HG03060 (cell line): ENCODE data around the gene IRGC.

Experiments
- ATAC-seq: cut with Tn5 transposase; IDR thresholded peaks from one replicate; pipeline ENCODE4 v1.9.1; 2021; ENCODE audit warnings: low read depth, moderate number of reproducible peaks; ENCODE audit not compliant: unreplicated experiment

The IRGC gene

DNA sequence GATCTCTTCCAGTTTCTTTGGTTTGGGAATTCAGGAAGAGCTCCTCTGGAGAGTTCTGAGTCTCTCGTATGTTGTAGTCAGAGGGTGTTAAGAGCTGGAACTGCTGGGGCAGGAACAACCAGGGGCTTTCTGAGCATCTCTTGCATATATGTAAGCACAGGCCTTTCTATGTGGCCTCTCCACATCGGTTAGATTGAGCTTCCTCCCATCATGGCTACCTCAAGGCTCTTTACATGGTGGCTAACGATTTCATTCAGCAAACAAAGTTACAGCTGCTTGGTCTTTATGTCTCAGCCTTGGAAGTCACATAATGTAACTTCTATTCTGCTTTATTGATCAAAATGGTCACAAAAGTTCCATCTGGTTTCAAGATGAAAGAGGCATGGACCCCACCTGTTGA is 25.4 kb upstream of the IRGC start:
- ATAC-seq = no peak

- no peak for ATAC-seq
Measured at GRCh38 chr19:43690890-43691289, 25.0 kb upstream of the IRGC start.

- no peak for ATAC-seq
Measured at GRCh38 chr19:43691755-43692154, 24.1 kb upstream of the IRGC start.

DNA sequence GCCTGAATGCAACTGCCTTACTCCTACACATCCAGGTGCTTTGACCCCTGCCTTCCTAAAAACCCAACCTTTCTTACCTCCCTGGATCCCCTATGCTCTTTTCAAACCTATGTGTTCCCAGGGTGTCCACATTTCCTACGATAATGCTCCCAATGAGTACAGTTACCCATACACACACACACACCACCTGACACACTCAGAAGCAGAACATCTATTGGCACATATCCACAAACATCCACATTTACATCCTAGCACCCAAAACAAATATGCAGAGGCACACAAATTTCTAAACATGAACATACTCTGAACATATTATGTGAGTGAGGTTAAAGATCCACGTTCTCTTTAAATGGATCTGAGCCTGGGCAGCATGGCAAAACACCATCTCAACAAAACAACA is 23.5 kb upstream of the IRGC start:
- ATAC-seq = no peak

GRCh38 chr19:43692877-43693276 is 23.0 kb upstream of the IRGC start:
- no peak for ATAC-seq

DNA sequence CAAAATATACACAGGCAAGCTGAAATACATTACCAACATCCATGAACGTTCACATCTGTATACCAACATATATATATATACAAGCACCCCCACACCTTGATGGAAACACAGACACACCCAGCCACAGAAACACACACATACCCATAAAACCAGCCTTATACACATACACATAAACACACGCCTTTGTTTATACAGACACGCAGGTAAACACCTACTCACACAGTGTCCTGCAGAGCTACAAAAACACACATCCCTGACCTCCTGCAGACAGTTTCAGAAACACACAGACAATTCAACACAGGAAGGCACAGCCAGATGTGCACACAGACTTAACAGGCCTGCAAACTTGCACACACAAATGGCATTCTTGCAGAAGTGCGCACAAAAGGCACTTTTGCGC is 21.3 kb upstream of the IRGC start:
- no peak for ATAC-seq

GRCh38 chr19:43695985-43696704 is 19.7 kb upstream of the IRGC start:
- no peak for ATAC-seq

DNA sequence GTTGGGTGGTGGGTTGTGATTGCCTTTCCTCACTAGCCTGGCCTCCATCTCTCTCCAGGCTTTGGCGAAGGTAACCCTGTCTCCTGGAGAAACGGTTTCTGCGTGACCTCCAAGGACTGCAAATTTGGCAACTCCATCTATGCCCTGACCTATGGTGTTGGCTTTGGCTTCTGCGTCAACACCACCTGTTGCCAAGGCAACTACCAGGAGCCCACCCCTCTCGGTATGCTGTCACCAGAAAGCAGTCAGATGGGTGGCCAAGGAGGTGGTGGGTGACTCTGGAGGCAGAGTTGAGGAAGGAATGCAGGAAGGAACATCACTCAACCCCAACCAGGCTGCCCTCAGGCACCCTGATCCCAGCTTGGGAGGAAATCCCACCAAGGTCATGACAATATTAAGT is 18.6 kb upstream of the IRGC start:
- no peak for ATAC-seq

GRCh38 chr19:43699506-43700394 is 16.1 kb upstream of the IRGC start:
- no peak for ATAC-seq

GRCh38 chr19:43700395-43701000 is 15.4 kb upstream of the IRGC start:
- no peak for ATAC-seq

- no peak for ATAC-seq
Measured at GRCh38 chr19:43704002-43704705, 11.7 kb upstream of the IRGC start.

DNA sequence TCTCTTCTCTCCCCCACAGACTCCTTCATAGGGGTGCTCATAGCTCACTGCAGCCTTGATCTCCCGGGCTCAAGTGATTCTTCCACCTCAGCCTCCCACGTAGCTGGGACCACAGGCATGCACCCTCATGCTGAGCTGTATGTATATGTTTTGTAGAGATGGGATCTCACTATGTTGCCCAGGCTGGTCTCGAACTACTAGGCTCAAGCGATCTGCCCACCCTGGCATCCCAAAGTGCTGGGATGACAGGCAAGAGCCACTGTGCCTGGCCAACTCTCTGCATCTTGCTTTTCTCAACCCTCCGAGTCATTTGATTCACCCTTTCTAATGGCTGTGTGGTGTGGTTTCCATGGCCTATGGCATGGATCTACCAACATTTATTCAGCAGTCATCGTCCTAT is 10.1 kb upstream of the IRGC start:
- no peak for ATAC-seq

DNA sequence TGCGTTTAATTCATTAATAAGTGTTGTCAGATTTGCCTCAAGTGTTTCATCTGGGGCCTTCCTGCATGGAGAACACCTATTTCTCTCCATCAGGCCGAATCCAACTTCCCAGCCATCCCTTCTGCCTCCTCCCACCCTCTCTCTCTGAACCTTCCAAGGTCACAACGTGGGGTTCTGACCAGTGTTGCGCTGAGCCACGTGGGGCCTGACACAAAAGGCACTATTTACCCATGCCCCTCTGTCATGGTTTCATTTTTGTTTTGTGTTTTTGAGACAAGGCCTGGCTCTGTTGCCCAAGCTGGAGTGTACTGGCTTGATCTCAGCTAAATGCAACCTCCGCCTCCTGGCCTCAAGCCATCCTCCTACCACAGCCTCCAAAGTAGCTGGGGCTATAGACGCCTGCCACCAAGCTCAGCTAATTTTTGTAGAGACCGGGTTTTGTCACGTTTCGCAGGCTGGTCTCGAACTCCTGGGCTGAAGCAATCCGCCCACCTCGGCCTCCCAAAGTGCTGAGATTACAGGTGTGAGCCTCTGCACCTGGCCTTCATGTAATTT is 8.6 kb upstream of the IRGC start:
- ATAC-seq = no peak

DNA sequence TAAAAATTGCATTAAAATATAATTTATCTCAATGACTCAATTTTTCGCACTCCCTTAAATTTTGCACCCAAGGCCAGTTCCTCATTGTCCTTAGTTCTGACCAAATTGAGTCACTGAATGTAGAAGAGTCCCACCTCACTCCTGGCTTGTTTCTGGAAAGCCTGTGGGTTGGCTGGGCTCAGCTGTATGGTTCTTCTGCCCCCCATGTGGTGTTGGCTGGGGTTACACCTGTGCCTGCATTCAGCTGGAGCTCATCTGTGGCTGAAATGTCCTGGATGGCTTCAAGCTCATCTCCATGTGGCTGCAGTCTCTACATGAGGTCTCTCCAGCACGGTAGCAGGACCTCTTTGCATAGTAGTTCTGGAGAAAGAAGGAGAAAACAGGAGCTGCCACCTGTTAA is 7.2 kb upstream of the IRGC start:
- no peak for ATAC-seq

DNA sequence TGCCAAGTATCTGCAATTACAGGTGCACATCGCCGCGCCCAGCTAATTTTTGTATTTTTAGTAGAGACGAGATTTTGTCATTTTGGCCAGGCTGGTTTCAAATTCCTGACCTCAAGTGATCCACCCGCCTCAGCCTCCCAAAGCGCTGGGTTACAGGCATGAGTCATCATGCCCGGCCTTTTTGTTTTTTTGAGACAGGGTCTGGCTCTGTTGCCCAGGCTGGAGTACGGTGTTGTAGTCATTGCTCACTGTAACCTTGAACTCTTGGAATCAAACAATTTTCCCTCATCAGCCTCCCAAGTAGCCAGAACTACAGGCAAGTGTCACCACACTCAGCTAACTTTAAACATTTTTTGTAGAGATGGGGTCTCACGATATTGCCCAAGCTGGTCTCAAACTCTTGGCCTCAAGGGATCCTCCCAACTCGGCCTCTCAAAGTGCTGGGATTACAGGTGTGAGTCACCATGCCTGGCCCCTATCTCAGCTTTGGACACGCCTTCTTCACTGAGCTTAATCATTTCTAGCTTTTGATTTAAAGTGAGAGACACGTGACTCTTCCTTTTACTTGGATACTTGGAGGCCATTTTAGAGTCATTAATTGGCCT is 4.0 kb upstream of the IRGC start:
- no peak for ATAC-seq

- ATAC-seq = no peak
Measured at GRCh38 chr19:43713208-43713607, 2.7 kb upstream of the IRGC start.

DNA sequence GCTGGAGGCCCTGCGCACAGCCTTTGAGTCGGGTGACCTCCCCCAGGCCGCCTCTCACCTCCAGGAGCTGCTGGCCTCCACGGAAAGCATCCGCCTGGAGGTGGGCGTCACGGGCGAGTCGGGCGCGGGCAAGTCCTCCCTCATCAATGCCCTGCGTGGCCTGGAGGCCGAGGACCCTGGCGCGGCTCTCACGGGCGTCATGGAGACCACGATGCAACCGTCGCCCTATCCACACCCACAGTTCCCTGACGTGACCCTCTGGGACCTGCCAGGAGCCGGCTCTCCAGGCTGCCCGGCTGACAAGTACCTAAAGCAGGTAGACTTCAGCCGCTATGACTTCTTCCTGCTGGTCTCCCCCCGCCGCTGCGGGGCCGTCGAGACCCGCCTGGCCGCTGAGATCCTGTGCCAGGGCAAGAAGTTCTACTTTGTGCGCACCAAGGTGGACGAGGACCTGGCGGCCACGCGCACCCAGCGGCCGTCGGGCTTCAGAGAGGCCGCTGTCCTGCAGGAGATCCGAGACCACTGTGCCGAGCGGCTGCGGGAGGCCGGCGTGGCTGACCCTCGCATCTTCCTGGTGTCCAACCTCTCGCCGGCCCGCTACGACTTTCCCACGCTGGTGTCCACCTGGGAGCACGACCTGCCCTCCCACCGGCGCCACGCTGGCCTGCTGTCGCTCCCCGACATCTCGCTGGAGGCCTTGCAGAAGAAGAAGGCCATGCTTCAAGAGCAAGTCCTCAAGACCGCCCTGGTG is 2.9 kb downstream of the IRGC start:
- ATAC-seq = no peak

GRCh38 chr19:43719378-43719868 is 3.5 kb downstream of the IRGC start:
- no peak for ATAC-seq

DNA sequence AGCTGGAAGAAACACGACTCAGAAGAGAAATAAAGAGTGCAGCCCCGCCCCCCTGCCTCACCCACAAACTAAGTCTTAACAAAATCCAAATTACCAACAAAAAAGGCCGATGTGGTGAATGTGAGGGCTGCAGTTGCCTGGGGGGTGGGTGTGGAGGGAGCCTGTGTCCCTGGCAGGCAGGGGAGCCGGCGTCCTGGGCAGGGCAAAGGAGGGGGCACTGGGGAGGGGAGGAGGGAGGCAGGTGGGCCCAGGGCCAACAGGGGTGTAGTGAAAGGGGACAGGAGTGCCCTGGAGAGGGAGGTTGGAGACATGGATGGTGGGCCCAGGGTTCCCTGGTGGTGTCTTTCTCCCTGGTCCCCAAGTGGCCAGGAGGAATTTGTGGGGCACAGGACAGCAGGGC is 4.0 kb downstream of the IRGC start:
- no peak for ATAC-seq
